ENCODE results near the gene DUSP15.
"Not testable (repeated sequence)": the region's sequence is repeated elsewhere in the genome, so short reads cannot be mapped to it uniquely, and the experiment has no call there.

The DUSP15 gene

DNA sequence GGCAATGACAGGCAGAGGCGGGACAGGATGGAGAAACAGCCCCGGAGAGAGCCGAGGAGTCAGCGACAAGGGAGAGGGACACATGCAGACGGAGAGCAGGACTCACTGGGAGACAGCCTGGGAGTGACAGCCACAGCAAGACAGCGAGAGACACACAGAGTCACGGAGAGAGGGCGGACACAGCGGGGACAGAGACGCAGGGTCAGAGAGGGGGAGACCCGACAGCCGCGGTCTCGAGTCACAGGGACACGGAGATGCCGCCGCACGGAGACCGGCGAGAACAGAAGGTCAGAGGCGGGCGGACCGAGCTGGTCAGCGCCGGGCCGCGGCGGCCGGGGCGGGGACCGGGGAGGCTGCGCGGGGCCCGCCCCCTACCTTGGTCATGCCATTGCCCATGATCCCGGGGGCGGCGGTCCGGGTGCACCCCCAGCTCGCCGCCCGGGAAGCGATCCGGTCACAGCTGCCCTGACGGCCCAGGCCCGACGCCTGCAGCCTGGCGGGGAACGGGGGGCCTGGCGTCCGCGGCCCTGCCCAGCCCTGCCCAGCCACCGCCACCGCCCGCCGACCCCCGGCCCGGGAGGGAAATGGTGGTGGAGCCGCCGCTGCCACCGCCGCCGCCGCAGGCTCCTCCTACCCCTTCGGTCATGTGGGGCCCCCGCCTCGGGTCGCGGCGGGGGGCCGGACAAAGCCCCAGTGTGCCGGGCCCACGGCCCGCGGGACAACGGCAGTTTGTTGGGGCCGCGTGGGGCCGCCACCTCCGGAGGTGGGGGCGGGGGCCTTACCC, at the start of gene DUSP15, which contains the start of gene TTLL9:
DUSP15 (minus strand) TSS at position 586 of the 784 bp plus-strand sequence; CDS start at position 396, 190 bp downstream.
TTLL9 (plus strand) TSS at position 693 of the 784 bp plus-strand sequence. CDS start 493 bp downstream, outside the sequence.
- DNase-seq (ENCODE audit: low spot score), result peak; percentile 80

DNA sequence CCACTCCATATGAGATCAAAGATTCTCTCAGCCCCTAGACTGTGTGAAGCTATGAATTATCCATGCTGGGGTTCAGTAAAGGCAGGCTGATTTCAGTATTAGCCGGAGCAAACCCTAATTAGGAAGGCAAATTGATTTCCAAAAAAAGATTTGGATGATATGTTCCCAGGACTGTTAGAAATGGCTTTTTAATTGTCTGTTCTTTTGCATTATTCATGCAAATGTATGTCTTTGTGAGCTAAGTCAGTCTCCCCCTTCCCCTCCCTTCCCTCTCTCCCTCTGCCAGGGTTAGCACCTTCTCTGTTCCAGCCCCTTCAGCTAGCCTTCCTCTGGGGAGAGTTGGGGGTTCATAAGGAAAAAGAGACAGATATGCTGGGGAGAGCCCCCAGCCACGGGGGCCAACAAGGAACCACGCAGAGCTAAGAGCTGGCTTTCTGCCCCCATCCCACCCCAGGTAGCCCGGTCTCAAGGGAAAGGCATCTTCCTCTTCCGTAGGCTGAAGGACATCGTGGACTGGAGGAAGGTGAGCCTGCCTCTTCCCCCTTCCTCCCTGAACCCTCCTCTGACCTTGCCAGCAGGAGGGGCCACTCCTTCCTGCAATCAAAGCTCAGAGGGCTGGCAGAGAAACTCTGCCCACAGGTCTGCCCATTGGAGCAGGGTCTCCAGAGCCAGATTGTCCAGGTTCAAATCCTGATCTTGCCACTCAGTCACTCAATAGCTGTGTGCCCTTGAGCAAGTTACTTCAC, 49.3 kb upstream of the DUSP15 start:
- no peak for DNase-seq (ENCODE audit: low spot score)

GRCh38 chr20:31918466-31919105, 48.3 kb upstream of the DUSP15 start:
- DNase-seq (ENCODE audit: low spot score), result no peak

DNA sequence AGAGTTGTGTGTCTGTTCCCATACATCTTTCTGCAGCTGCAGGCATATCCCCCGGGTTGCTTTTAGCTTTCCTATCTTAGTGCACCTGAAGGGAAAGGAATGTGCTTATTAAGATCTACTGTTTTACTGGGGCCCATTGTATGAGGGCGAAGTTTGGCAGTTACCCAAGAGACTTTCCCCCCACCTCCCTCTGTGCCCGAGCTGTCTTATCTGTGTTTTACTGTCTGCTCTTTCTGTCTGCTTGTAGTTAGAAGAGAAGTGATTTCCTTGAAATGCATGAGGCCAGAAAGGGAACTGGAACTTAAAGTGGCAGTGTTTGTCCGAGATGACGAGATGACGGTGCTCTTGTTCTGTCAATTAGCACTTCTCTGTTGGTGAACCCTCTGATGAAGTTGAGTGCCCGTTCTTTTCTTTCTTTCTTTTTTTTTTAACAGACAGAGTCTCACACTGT, 47.7 kb upstream of the DUSP15 start:
- DNase-seq (ENCODE audit: low spot score), result not testable (repeated sequence)

DNA sequence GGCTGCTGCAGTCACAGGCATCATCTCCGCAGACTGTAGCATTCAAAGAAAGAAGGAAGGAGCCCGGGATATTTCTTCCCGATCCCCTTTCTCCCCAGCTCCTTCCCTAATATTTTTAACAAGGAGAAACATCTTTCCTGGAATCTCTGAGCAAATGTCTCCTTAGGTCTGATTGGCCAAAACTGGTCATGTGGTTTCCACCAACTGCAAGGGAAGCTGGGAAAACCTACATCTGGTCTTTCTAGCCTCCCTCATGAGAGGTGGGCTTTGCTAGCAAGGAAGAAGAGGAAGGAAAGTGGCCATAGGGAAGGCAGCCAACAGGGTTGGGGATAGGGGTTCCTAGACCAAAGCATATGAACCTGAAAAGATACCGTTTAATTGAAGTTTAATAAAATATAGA, 46.4 kb upstream of the DUSP15 start:
- DNase-seq (ENCODE audit: low spot score), result no peak

- DNase-seq (ENCODE audit: low spot score), result no peak
These were observed 45.4 kb upstream of the DUSP15 start for GRCh38 chr20:31915491-31916280.

DNA sequence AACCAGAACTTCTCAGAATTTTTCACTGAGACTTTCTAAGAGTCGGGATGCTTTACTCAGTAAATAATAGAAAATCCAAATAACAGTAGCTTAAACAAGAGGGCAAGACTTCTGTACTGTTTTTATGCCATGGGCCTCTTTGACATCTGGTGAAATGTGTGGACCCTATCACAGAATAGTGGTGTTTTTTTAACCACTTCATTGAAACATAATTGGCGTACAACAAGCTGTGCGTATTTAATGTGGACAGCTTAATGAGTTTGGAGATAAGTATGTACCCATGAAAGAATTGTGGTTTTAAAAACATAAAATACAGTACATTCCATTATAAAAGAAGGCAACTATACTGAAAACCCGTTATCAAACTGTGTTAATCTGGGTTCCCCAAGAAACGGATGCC, 43.8 kb upstream of the DUSP15 start:
- no peak for DNase-seq (ENCODE audit: low spot score)

- no peak for DNase-seq (ENCODE audit: low spot score)
These were observed 43.3 kb upstream of the DUSP15 start for GRCh38 chr20:31913431-31914157.

GRCh38 chr20:31910071-31910803, 39.9 kb upstream of the DUSP15 start:
- DNase-seq (ENCODE audit: low spot score), result no peak

DNA sequence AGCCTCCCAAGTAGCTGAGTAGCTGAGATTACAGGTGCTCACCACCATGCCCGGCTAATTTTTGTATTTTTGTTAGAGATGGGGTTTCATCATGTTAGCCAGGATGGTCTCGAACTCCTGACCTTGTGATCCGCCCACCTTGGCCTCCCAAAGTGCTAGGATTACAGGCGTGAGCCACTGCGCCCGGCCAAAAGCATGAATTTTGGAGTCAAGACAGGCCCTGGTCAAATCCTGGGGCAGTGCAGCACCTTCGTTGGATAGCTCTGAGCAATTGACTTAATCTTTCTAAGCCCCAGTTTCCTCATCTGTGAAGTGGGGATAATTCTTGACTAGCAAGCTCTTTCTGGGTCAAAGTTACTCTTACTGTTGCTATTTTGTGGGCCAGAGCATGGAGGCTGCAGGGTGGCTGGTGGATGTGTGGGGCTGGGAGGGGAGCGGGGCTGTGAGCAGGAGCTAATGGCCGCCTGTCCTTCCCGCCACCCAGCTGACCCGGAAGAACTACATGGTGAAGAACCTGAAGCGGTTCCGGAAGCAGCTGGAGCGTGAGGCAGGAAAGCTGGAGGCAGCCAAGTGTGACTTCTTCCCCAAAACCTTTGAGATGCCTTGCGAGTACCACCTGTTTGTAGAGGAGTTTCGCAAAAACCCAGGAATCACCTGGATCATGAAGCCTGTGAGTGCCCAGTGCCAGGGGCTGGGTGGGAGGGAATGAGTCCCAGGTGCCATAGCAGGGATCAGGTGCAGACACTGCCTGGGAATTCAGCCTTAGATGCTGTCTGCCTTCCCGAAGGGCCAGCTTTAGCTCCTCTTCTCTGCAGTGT, 39.1 kb upstream of the DUSP15 start:
- DNase-seq (ENCODE audit: low spot score), result no peak

DNA sequence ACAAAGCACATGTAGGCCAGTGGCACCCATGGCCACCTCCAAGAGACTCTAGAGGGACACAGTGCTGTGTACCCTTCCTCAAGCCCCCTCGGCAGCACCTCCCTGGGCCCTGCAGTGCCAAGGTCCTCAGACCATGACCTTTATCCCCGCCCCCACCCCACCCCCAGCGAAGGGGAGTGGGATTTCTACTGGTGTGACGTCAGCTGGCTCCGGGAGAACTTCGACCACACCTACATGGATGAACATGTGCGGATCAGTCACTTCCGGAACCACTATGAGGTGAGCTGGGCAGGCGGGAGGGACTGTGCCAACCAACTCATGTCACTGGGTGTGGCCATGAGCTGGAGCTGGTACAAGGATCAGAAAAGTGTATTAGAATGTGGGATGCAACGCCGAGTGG, 38.1 kb upstream of the DUSP15 start:
- no peak for DNase-seq (ENCODE audit: low spot score)

GRCh38 chr20:31908016-31908415, 37.7 kb upstream of the DUSP15 start:
- DNase-seq (ENCODE audit: low spot score), result no peak

DNA sequence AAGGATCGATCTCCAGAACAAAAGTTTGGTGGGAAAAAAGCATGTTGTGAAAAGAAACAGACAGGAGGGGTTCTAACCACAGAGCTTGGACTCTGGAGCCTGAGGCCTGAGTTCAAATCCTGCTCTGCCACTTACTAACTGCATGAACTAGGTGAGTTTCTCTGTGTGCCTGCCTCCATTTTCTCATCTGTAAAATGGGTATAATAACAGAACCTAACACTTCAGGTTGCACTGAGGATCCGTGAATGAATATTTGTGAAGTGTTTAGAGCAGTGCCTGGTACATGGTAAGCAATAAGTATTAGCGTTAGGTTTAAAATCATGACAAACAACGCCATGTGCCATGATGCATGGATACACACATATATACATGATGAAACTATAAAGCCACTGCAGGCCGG, 36.7 kb upstream of the DUSP15 start:
- DNase-seq (ENCODE audit: low spot score), result no peak

DNA sequence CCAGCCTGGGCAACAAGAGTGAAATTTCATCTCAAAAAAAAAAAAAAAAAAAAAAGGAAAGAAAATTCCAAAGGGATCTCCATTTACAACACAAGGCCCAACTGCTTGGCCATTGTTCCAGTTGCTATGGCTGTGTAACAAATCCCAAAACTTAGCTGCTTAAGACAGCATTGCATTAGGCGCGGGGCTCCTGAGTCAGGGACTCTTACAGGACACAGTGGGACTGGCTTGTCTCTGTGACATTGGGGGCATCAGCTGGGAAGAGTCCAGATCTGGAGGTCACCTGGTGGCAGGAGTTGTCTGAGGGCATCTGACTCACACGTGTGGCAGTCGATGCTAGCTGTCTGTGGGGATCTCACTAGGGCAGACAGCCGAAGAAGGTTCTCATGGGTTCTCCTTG, 35.7 kb upstream of the DUSP15 start:
- DNase-seq (ENCODE audit: low spot score), result no peak

GRCh38 chr20:31903627-31904386, 33.5 kb upstream of the DUSP15 start:
- DNase-seq (ENCODE audit: low spot score), result no peak

DNA sequence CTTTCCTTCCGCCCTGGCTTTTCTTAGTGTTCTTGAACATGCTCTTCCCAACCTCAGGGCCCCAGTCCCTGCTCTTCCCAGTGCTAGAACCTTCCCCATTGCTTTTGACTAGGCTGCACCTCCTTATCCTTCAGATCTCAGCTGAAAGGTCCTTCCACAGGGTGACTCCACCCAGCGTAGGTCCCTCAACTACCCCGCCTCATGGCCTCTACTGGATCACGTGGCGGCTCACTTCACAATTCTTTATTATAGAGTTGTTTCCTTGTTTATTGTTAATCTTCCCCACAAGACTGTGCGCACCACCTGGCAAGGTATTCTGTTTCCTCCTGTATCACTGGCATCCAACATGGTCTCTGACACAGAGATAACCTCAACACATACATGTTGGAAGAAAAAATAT, 31.3 kb upstream of the DUSP15 start:
- DNase-seq (ENCODE audit: low spot score), result no peak

GRCh38 chr20:31897541-31897940, 27.2 kb upstream of the DUSP15 start:
- DNase-seq (ENCODE audit: low spot score), result no peak

- DNase-seq (ENCODE audit: low spot score), result no peak
These were observed 25.7 kb upstream of the DUSP15 start for GRCh38 chr20:31896049-31896448.
